SIG-M5 (cell line): ENCODE results near the gene ADAMTS9.

Source experiments
- DNase-seq: peaks from one replicate; lab custom pipeline; 2025; lab: John Stamatoyannopoulos, UW

The ADAMTS9 gene

DNA sequence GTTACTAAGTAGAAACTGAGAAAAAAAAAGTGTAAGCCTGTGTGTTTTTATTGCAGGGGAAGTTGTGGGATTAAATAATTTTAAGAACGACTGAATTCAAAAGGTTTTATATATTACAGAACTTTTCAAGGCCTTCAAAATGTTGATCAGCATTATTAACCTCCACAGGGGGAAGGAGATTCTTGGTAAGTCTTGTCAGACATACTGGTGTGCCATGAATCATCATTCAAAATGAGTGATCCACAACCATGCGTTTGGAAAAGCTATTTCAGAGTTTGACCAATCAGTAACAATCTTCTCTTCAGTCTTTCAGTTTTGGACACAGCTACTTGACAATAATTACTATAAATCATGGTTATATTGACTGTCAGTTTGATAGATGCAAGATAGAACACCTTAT is 70.2 kb downstream of the ADAMTS9 start:
- no peak for DNase-seq

DNA sequence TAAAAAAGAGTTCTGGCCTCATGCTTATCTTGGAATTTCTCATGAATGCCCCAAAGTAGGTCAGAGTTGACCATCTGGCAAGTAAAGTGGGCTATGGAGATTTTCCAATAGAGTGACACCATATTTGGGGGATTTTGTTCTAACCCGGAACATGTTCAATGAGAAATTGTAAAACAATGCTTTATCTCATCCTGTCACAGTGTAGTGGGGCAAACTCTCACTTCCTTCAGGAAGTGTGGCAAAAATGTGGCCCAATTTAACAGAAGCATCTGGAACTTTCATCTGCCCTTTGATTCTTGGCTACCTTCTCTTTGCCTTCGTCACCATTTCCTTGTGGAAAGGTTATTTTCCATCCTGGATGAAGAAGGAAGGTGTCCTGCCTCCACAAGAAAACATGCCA is 70.8 kb downstream of the ADAMTS9 start:
- no peak for DNase-seq

DNA sequence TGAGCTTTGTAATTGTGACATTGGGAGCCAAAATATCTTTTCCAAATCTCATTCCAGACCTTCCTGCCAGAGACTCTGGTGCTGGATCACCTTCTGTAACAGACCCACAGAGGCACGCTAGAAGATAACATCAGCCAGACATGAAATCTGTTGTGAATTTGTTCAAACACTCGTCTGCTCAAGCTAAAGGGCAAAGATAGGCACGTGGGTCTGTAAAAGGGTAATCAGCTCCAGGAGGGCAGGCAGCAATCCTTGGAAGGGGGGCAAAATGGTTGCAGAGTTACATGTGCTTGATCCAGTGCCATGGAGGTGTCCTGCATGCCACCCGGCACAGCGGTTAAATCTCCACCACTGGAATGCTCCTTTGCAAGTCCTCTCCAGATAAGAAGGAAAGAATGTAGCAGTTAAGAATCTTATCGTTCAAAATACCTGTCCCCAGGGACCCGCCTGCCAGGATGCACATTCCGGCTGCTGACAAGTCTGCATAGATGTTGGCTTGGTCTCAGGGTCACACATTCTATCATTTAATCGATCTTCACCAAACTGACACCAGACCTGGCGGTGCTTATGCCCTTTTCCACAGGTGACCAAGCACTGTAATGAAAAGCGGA is 74.8 kb downstream of the ADAMTS9 start:
- no peak for DNase-seq

DNA sequence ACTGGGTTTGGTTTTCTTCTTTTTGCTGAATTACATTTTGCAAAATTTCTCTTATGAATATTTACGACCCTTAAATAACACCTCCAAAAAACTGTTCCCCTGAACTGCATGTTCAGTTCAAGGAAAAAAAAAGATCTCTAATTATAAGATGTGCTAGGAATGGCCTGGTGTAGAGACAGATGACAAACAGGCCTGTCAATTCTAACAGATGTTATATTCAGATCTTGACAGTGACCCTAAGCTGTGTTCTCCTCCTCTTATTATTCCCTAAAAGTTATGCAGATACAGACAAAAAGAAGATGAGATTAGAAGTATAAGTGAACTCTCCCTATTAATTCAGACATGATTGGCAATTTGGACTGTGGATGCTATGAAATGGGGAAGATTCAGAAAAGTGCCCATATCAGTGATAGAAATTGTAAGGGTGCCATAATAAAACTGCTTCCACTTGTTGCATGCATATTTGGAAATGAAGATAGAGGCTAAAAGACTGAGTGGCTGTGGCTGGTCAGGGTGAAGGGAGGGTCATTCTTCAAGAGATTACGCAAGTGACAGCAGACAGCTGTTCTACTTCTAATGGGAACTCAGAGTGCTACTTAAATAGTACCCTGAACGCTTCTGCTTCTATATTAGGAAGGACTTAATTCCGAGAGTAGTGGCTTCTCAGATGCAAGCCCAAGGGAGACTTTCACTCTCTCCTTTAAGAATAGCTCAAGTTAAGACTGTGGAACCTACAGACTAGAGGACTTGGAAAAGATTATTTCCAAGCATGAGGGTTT is 75.5 kb downstream of the ADAMTS9 start:
- DNase-seq, result no peak

DNA sequence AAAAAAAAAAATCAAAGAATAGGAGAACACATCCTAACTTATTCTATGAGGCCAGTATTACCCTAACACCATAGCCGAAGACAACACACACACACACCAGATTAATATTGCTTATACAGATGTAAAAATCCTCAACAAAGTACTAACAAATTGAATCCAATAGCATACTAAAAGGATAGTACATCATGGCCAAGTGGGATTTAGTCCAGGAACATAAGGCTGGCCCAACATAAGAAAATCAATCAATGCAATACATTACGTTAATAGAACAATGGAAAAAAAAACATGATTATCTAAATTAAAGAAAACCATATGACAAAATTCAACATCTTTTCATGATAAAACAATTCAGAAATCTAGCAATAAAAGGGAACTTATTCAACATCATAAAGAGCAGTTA is 79.1 kb downstream of the ADAMTS9 start:
- no peak for DNase-seq

DNA sequence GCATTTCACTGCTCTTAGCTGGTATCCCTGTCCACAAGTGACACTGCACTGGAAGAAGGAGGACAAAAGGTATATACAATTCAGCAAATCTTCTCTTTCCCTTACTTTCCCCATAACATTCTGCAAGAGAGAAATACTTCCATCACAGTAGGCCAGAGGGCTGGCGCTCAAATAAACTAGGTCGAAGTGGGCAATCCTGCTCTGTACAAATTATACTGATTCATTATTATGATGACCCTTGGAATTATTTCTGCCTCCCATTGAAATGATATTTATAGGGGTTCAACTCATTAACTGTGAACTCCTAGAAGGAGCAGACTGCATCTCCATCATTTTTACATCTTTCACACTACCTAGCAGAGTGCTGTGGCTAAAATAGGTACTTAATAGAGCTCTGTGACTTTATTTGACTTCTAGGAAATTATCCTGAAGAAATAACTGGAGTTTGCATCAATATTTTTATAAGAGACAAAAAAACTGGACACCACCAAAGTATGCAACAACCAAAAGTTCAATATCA is 80.7 kb downstream of the ADAMTS9 start:
- DNase-seq, result no peak

DNA sequence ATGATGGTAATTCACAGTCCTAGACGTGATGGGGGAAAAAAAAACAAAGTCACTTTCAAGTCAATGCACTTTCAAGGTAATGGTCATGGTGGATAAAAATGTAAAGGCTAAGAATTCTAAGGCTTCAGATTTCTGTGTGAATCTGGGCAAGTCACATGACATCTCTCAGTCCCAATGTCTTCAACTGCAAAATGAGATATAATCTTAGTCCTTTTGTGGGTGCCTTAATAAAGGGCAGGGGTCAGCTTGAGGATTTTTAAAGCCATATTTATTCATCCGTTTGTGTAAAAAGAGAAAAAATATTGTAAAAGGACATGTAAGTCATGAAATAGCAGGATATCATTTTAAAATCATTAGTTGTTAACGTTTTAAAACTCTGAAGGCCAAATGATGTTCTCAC is 83.5 kb downstream of the ADAMTS9 start:
- no peak for DNase-seq

DNA sequence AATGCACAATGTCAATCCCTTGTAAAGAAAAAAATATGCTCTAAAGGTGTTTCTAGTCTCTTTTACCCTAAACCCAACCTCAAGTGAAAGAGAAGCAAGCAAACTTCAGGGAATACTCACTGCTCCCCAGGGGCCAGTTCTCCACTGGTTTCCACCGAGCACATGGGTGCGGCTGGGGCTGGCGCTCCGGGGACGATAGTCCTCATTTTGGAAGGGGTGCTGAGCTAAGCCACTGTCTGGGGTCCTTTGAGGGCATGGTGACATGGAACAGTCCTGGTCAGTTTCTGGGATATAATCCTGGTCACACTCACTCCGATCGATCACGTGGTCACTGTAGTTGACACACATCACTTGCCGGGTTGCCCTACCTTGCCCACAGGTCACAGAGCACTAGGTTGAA is 86.0 kb downstream of the ADAMTS9 start:
- DNase-seq, result no peak

DNA sequence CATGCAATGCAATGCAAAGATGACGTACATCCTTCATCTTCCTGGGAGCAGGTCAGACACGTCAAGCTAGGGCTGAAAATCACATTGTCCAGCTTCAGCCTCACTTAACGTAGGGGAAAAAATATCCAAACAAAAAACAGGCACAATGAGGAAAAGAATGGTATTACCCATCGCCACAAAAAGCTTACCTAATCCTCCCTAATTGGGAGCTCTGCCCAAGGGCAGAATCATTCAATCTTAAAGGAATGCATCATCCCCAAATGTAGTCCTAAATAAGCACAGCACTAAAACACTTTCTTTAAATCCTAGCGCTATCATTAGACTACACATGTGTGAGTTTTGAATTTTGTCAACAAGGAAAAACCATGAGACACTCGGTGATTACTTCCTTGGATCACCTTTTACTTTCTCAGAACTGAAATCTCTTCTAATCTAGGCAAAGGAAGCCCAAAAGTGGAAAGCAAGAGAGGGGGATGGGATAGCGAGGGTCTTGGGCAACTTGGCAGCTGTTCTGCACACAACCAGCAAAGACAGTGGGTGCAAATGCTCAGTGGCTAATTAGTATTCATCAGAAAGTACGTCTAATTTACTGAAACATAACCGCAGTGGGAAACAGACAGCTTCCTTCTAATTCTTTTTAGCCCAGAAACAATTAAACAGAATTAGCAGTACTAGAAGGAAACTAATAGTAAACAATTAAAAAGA is 87.4 kb downstream of the ADAMTS9 start:
- no peak for DNase-seq

DNA sequence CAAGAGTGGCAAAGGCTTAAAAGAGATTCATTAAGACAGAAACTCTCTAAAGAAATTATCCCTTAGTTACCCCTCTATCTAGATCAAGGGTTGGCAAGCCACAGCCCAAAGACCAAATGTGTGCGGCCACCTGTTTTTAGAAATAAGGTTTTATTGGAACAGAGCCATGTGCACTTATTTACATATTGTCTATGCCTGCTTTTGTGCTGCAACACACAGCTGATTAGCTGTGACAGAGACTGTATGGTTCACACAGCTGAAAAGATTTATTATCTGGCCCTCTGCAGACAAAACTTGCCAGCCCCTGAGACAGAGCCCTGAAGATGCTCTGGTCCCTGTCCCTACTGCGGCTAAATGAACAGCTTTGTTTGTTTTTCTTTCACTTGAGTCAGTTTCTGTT is 88.1 kb downstream of the ADAMTS9 start:
- DNase-seq, result no peak

DNA sequence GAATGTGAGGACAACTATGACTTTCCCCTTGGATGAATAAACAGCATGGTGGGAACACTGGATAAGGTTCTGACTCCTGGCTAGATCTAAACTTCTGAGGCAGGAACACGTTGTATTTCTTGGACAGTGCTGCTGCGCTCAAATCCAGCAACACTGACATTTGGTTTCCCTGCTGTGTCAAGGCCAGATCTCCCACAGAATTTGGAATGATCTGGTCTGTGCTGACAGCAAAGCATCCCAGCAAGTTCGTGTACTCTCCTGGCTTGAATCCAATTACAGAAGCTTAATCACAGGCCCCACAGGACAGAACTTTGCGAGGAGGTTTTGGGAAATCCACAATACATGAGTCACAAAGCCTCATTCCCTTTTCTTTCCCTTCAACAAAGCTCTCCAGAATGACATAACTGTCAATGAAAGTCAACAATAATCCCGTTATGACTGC is 92.5 kb downstream of the ADAMTS9 start:
- DNase-seq, result no peak

DNA sequence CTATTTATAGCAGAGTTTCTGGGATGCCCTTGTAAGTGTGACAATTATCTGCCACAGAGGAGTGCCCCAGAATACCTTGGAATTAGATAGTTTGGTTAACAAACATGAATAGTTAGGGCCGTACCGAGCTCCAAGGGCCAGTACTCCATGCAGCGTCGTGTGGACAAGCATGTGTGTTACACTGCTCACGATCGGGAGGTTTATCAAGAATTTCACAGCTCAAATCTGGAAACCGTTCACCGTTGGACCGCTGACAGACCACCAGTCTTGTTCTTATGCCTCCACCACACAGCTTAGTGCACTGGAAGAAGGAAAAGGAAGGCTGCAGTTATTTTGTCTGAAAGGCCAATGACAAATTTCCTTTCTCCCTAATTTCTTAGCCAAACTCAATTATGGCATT is 93.7 kb downstream of the ADAMTS9 start:
- no peak for DNase-seq

DNA sequence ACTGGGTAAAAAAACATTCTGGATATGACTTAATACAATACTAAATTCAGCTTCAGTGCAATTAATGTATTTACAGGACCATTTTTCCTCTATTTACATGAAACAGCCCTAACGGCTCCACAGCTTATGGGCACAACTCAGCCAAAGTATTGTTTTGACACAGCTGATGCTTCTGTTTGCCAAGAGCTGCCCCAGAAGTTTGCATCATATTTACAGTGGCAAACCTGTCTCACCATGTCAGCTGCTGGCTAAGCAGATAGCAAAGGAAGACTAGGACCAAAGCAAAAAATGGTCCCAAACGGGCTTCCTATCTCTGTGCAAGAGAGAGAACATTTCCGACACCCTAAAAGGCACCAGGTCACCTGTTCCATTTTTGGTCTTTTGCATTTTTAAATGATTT is 94.5 kb downstream of the ADAMTS9 start:
- no peak for DNase-seq

DNA sequence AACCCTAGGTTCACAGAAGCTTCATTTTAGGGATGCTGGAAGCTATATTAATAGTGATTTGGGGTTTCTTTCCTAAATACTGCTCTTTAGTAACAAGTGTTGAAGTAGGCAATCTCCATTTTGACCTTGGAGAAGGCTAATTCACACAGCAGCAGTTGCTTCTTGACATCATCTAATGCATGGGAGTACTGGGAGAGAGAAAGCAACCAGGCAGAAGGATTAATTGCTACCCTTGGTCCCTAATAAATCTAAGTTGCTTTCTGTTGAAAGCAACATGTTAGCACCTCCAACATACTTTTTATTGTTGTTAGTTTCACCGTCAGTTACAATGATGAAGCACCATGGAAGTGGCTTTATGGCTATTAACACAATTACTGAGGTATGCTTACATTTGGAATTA is 96.2 kb downstream of the ADAMTS9 start:
- no peak for DNase-seq

DNA sequence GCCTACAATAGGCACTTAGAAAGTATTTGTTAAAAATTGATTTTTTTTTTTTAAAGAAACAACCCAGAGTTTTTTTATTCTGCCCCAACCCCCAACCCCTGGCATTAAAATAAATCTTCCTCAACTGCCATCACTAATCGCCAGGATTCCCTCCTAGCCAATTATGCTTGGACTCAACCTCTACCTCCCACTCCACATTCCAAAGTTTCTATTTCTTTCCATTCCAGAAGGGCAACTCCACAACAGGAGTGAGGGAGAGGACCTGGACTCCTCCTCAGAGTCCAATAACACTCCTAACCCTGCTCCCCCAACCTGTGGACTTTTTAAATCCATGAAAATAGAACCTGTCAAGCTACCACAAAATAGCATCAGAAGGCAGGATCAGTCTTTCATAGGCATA is 99.4 kb downstream of the ADAMTS9 start:
- no peak for DNase-seq

DNA sequence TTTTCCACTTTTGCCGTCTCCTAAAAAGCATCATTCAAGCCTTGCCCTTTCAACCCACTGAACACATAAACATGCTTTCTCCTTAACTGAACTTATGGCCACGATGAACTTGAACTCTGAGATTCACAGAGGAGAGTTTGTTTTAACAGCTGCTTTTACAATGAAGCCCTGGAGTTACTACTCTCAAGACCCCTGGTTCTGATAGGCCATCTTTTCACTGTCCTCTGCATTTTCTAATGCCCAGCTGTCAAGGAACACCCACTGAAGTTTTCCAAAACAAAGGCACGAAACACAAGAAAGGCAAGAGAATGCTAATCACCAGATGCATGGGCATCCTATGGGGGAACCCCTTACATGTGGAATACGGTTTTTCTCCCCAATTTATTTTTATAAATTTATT is 100.8 kb downstream of the ADAMTS9 start:
- DNase-seq, result no peak

DNA sequence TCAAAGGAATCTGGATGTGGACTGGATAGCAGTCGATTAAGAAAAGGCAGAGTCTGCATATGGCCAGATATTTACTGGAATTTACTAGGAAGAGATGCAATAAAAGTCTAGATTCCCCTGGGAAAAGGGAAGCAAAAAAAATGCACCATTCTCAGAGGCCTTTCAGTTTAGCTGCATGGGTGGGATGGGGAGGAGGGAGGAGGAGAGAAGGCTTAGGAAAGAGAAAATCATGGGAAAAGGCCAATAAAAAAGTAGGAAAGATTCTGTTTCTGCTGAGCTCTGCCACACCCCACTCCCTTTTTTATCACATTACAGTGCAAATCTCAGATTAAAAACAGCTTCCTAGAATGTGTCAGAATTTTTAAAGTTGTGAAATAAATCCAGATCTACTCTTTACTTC is 103.6 kb downstream of the ADAMTS9 start:
- DNase-seq, result no peak

DNA sequence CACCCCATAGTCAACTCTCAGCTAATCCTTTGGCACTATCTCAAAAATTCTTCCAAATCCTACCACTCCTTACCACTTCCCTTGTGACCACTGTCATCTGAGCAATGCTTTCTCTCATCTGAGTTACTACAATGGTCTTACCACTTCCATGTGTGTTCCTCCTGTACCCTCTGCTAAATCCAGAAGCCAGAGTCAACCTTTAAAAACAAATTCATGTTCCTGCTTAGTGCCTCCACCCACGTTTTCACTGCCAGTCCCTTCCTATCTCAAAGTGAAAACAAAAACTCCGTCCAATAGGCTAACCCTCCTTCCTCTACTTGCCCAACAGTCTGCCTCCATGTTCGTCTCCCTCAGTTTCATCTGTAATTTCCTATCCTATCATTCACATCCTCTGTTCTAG is 109.0 kb downstream of the ADAMTS9 start:
- no peak for DNase-seq

DNA sequence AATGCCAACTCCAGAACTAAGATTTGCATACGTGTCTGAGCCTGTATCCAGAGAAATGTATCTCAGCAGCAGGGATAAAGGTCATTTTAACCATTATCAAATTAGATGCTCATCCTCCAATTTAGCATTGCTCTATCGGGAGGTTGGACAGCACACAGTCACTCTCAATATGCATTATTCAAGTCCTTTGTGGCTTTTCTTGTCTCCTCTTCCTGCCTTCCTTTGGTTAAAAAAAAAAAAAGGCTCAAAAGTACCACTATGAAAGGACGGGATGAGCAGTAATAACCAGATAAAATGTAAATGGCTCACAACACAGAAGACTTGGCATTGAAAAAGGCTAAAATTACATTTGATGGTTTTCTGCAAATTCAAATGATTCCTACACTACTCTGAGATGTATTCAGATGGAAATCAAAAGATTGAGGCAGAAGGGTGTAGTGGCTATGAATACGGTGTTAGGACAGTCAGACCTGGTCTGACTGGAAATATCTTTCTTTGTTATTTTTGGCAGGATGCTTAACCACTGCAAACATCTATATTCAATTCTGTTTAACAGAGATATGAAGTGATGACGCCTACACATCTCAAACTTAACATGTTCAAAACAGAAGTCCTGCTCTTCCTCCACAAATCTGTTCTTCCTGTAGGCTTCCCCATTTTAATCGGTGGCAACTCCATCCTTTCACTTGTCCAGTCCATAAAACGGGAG is 109.6 kb downstream of the ADAMTS9 start:
- no peak for DNase-seq

DNA sequence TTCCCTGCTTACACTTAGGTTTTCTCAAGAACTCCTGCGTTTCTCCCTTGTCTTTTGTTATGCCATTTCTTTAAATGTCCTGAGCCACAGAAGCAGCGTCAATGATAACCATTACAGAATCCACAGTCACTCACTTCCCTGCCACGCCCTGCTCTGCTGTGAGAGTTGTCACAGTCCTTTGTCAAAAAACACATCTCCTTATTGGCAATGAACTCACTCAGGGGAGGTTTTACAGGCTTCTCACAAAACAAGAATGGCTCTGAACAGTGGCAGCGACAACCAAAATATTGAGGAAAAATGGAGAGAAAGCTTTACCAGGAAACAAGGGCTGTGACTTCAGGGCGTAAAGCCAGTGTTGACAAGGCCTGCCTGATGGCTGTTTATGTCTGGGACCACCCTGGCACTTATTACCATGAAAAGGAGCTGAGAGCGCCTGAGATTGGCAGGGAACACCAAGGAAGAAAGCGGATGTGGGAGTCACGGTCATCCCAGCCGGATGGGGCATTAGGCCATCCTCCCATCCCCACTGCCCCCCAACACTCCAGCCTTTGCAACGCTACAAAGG is 111.5 kb downstream of the ADAMTS9 start:
- DNase-seq, result no peak

DNA sequence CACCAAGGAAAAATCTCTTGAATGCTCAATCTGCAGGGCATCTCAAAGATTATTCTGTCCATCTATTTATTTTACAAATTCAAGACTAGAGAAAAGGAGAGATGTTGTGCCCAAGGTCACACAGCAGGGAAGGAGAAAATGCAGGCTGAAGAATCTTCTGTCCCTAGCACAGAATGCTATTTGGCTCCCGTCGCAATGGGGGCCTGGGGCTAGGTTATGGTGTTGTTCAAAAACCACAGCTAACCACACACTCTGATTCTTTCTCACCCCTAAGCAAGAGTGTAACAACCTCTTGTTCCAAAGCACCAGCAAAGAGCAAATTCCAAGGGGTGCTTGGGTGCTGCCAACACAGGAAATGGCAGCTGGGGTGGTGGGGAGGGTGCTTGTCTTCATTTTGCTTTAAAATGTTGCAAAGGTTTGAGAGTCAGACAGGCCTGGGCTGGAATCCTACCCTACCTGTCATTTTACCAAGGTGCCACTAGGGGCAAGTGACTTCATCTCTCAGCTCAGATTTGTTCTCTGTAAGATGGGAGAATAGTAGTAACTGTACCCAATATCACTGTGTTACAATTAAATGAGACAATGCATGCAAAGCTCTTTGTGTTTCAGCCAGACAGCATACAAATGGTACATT is 112.5 kb downstream of the ADAMTS9 start:
- no peak for DNase-seq

DNA sequence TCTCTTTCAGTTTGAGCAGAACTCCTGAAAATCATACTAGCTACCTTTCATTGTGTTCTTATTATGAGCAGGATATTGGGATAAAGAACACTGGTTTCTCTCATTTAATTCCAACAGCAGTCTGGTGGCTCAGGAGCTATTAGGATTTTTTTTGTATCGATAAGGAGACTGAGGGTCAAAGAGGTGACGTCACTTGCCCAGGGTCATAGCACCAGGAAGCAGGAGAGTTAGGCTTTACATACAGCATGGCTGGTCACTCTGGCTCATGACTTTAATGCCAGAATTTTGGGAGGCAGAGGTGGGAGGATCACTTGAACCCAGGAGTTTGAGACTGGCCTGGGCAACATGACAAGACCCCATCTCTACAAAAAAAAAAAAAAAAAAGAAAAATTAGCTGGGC is 113.6 kb downstream of the ADAMTS9 start:
- no peak for DNase-seq
